ENCODE results near the gene PPP2R2D.

GRCh38 chr10:131983780-131984179, 83.0 kb downstream of the PPP2R2D start:
- no peak for TF ChIP-seq CTCF (conservative IDR thresholded peaks at IDR 0.05; ENCODE audit: low read length)
- no peak for TF ChIP-seq EZH2phosphoT487 (IDR thresholded peaks at IDR 0.05; ENCODE audit: borderline replicate concordance)
